MM.1S (cell line): Measurements from ENCODE around the gene SRGAP3.

Experiments
- DNase-seq: peaks from one replicate; pipeline ENCODE4 v3.0.0-alpha.2; 2015
- H2AFZ ChIP-seq: fragments of 300-600 bp; sonication (generic); 2 replicates; pipeline ENCODE4 v1.6.0; 2016; ENCODE audit warnings: antibody characterized with exemption, low read length
- H3F3A ChIP-seq: fragments of 300-600 bp; sonication (generic); 2 replicates; pipeline ENCODE4 v1.6.1; 2016; ENCODE audit warnings: mild to moderate bottlenecking, antibody characterized with exemption, low read length, moderate library complexity, mixed read lengths; ENCODE audit not compliant: insufficient read depth
- H3K27ac ChIP-seq: fragments of 300-600 bp; sonication (generic); 2 replicates; pipeline ENCODE4 v1.5.1; 2016; ENCODE audit warnings: mild to moderate bottlenecking, low read length
- H3K27me3 ChIP-seq: fragments of 300-600 bp; sonication (generic); replicated peaks from 2 replicates; pipeline ENCODE4 v1.6.0; 2016; ENCODE audit warnings: low read length; ENCODE audit not compliant: insufficient read depth
- H3K36me3 ChIP-seq: fragments of 300-600 bp; sonication (generic); replicated peaks from 2 replicates; pipeline ENCODE4 v1.6.1; 2016; ENCODE audit warnings: mild to moderate bottlenecking, low read length, mixed read lengths; ENCODE audit not compliant: insufficient read depth
- H3K4me1 ChIP-seq: fragments of 300-600 bp; sonication (generic); 2 replicates; pipeline ENCODE4 v1.6.1; 2016; ENCODE audit warnings: low read length, mixed read lengths
- H3K4me2 ChIP-seq: fragments of 300-600 bp; sonication (generic); 2 replicates; pipeline ENCODE4 v1.6.0; 2016; ENCODE audit warnings: low read depth, low read length
- H3K4me3 ChIP-seq: fragments of 300-600 bp; sonication (generic); 2 replicates; pipeline ENCODE4 v1.5.1; 2016; ENCODE audit warnings: low read length, mixed read lengths
- H3K79me2 ChIP-seq: fragments of 300-600 bp; sonication (generic); 2 replicates; pipeline ENCODE4 v1.6.1; 2016; ENCODE audit warnings: mixed run types, low read length, mixed read lengths
- H3K9ac ChIP-seq: fragments of 300-600 bp; sonication (generic); 2 replicates; pipeline ENCODE4 v1.6.1; 2016; ENCODE audit warnings: low read length, mixed read lengths
- H3K9me2 ChIP-seq: fragments of 300-600 bp; sonication (generic); replicated peaks from 2 replicates; pipeline ENCODE4 v1.6.1; 2016; ENCODE audit warnings: mild to moderate bottlenecking, low read length, mixed read lengths; ENCODE audit not compliant: insufficient read depth
- H3K9me3 ChIP-seq: fragments of 300-600 bp; sonication (generic); replicated peaks from 2 replicates; pipeline ENCODE4 v1.6.1; 2016; ENCODE audit warnings: mild to moderate bottlenecking, low read length, mixed read lengths; ENCODE audit not compliant: insufficient read depth
- H4K20me1 ChIP-seq: fragments of 300-600 bp; sonication (generic); 2 replicates; pipeline ENCODE4 v1.6.1; 2016; ENCODE audit warnings: mild to moderate bottlenecking, low read length, moderate library complexity, mixed read lengths; ENCODE audit not compliant: insufficient read depth
- CTCF ChIP-seq: fragments of 300-600 bp; sonication (generic); IDR thresholded peaks from 2 replicates; pipeline ENCODE4 v1.5.1; 2016; ENCODE audit warnings: antibody characterized with exemption, low read length, mixed read lengths
- EZH2 ChIP-seq: fragments of 300-600 bp; sonication (generic); optimal IDR thresholded peaks from 2 replicates; pipeline ENCODE3; 2017; ENCODE audit warnings: low read depth, mild to moderate bottlenecking, antibody characterized with exemption, low read length, mixed read lengths
- EZH2phosphoT487 ChIP-seq: fragments of 300-600 bp; sonication (generic); IDR thresholded peaks from 2 replicates; pipeline ENCODE4 v1.6.1; 2018; ENCODE audit warnings: antibody characterized with exemption, low read length

The SRGAP3 gene

DNA sequence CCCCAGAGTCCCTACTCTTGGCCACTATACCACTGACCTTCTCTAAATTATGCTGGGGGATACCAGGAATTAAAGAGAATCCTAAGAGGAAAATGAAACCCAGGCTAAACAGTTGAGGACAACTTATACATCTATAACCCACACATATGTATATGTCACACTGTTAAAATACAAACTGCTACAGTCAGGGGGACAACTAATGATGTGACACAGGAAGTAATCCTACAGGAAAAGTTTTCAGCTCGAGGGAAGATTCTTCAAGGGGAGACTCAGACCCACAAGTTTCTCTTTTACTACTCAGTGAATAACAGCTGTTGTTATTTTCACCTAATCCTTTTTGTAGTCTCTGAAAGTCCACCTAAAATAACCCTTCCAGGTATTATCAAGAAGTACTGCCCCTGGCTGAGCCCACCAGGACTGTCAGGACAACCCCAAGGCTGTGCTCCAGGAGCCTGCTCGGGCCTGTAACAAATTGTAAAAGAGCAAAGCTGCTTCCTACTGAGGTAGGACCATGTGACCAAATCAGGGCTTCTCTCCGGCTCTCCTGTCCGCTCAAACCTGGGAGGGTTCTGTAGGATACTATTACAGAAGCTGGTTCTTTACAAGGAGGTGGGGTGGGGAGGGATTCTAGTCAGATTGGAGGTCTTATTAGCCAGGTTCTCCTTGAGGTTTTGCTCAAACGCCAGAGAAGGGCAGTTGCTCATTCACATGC, 91.6 kb downstream of the SRGAP3 start:
- Histone ChIP-seq H3K9ac (no peak overlapping the region), H3K79me2 (no peaks in the 10 kb centered on the region), H3K9me2 (no peaks in the 10 kb centered on the region), H3K4me2 (no peak overlapping the region), H3K27me3 (no peaks in the 10 kb centered on the region), H3K27ac (no peak overlapping the region), H3K4me3 (no peak overlapping the region), H4K20me1 (no peaks in the 10 kb centered on the region), H2AFZ (no peak overlapping the region; the same call in 1 of the 2 replicates), H3K9me3 (no peaks in the 10 kb centered on the region), H3K4me1 (no peaks in the 10 kb centered on the region), H3K36me3 (no peaks in the 10 kb centered on the region), H3F3A (no peaks in the 10 kb centered on the region)
- DNase-seq: no peak
- TF ChIP-seq EZH2 (no peak), EZH2phosphoT487 (no peak), CTCF (no peak)

DNA sequence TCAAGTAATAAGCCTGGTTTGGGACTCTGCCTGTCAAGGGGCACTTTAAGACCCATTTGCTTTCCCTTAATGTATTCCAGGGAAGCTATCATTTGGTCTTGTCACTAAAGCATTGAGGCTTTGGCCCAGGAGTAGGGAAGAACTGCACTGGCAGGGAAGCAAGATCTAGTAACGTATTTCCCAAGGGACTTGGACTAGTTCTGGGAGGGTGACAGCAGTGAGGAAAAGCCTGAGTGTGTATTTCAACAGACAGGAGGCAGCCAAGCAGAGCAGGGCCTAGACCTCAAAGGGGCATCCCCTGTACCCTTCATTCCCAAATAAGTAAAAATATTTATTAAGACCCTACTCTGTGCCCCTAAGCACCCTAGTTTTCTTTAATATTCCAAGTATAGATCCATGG, 92.8 kb downstream of the SRGAP3 start:
- H3K4me3 ChIP-seq: no peak overlapping the region
- no peaks in the 10 kb centered on the region for H3K9me3 ChIP-seq

GRCh38 chr3:9155028-9155427, 94.4 kb downstream of the SRGAP3 start:
- H4K20me1 ChIP-seq: no peaks in the 10 kb centered on the region
- H3K9ac ChIP-seq: no peak overlapping the region
- DNase-seq: no peak
- no peak overlapping the region for H2AFZ ChIP-seq
- H3K9me3 ChIP-seq: no peaks in the 10 kb centered on the region
- H3K4me2 ChIP-seq: no peak overlapping the region
- H3F3A ChIP-seq: no peaks in the 10 kb centered on the region
- no peaks in the 10 kb centered on the region for H3K79me2 ChIP-seq
- no peaks in the 10 kb centered on the region for H3K4me1 ChIP-seq
- H3K9me2 ChIP-seq: no peaks in the 10 kb centered on the region
- no peak overlapping the region for H3K4me3 ChIP-seq
- no peaks in the 10 kb centered on the region for H3K36me3 ChIP-seq
- no peaks in the 10 kb centered on the region for H3K27me3 ChIP-seq
- TF ChIP-seq CTCF: no peak
- TF ChIP-seq EZH2: no peak
- TF ChIP-seq EZH2phosphoT487: no peak
- no peak overlapping the region for H3K27ac ChIP-seq

More for the DNA sequence above, 92.8 kb downstream of the SRGAP3 start:
- H3K27me3 ChIP-seq: no peaks in the 10 kb centered on the region
- H2AFZ ChIP-seq: no peak overlapping the region
- no peaks in the 10 kb centered on the region for H3K36me3 ChIP-seq
- H3F3A ChIP-seq: no peaks in the 10 kb centered on the region
- no peak for DNase-seq
- no peaks in the 10 kb centered on the region for H3K4me1 ChIP-seq
- TF ChIP-seq EZH2: no peak
- no peak for TF ChIP-seq EZH2phosphoT487
- no peak for TF ChIP-seq CTCF
- H3K9ac ChIP-seq: no peak overlapping the region
- H3K79me2 ChIP-seq: no peaks in the 10 kb centered on the region
- H4K20me1 ChIP-seq: no peaks in the 10 kb centered on the region
- no peaks in the 10 kb centered on the region for H3K9me2 ChIP-seq
- no peak overlapping the region for H3K27ac ChIP-seq
- H3K4me2 ChIP-seq: no peak overlapping the region
